OCI-LY7 (cell line): ENCODE measurements around the gene EIF4EBP2. TPM values are rescaled to one million over a fixed set of nuclear protein-coding genes. Genes with fewer than 3 reads are reported as not detected.

Experiments
- BruUV-seq: library from RNA; stranded (reverse); fragments of 400-500 nt; replicated peaks from 2 replicates; lab custom pipeline; 2021; lab: Mats Ljungman, UMichigan
- CTCF ChIA-PET: fragments of 300-600 bp; sonication (Branson Sonifier 250); formaldehyde crosslinking; loops from one replicate; lab custom pipeline; 2022; ENCODE audit warnings: antibody characterized with exemption; ENCODE audit not compliant: unreplicated experiment; lab: Charles Lee
- POLR2A ChIA-PET: fragments of 300-600 bp; sonication (Branson Sonifier 250); formaldehyde crosslinking; loops from one replicate; lab custom pipeline; 2022; ENCODE audit warnings: antibody characterized with exemption; lab: Charles Lee
- DNase-seq: peaks from one replicate; pipeline ENCODE4 v3.0.0-alpha.2; 2015; ENCODE audit warnings: low spot score
- H2AFZ ChIP-seq: fragments of 200-600 bp; sonication (generic), shearing (Covaris generic); 2 replicates; pipeline ENCODE4 v1.6.1; 2014; ENCODE audit warnings: mild to moderate bottlenecking, antibody characterized with exemption, low read length, moderate library complexity
- H3K27ac ChIP-seq: fragments of 200-600 bp; sonication (generic); 2 replicates; pipeline ENCODE4 v1.5.1; 2014; ENCODE audit warnings: mixed run types, low read depth, mild to moderate bottlenecking, moderate library complexity, low read length, inconsistent platforms; ENCODE audit not compliant: poor library complexity, severe bottlenecking
- H3K36me3 ChIP-seq: fragments of 200-600 bp; sonication (generic); 2 replicates; pipeline ENCODE4 v1.6.1; 2014; ENCODE audit warnings: mild to moderate bottlenecking, antibody characterized with exemption, low read length, moderate library complexity, mixed read lengths; ENCODE audit not compliant: insufficient read depth
- H3K4me1 ChIP-seq: fragments of 200-600 bp; sonication (generic); 2 replicates; pipeline ENCODE4 v1.5.1; 2014; ENCODE audit warnings: mild to moderate bottlenecking, low read length; ENCODE audit not compliant: insufficient read depth, poor library complexity, severe bottlenecking
- H3K4me2 ChIP-seq: fragments of 200-600 bp; sonication (generic); 2 replicates; pipeline ENCODE4 v1.6.1; 2014; ENCODE audit warnings: mild to moderate bottlenecking, low read length
- H3K4me3 ChIP-seq: fragments of 200-600 bp; sonication (generic); 2 replicates; pipeline ENCODE4 v1.5.1; 2014; ENCODE audit warnings: mild to moderate bottlenecking, low read depth, low read length; ENCODE audit not compliant: poor library complexity, severe bottlenecking
- H3K79me2 ChIP-seq: fragments of 200-600 bp; sonication (generic); 2 replicates; pipeline ENCODE4 v1.6.1; 2016; ENCODE audit warnings: low read depth, mild to moderate bottlenecking, low read length, moderate library complexity, mixed read lengths; ENCODE audit not compliant: insufficient read depth
- H3K9me2 ChIP-seq: fragments of 200-600 bp; sonication (generic); 2 replicates; pipeline ENCODE4 v1.6.1; 2016; ENCODE audit warnings: mild to moderate bottlenecking, low read length, mixed read lengths; ENCODE audit not compliant: insufficient read depth
- H3K9me3 ChIP-seq: fragments of 200-600 bp; sonication (generic); 2 replicates; pipeline ENCODE4 v1.6.1; 2014; ENCODE audit warnings: mild to moderate bottlenecking, mixed run types, low read length, mixed read lengths
- H4K20me1 ChIP-seq: fragments of 200-600 bp; sonication (generic); 2 replicates; pipeline ENCODE4 v1.6.1; 2014; ENCODE audit warnings: mild to moderate bottlenecking, antibody characterized with exemption, low read length, moderate library complexity, mixed read lengths; ENCODE audit not compliant: insufficient read depth
- EZH2phosphoT487 ChIP-seq: fragments of 200-600 bp; sonication (generic); IDR thresholded peaks from 2 replicates; pipeline ENCODE4 v1.6.1; 2018; ENCODE audit warnings: low read depth, borderline replicate concordance, mild to moderate bottlenecking, mixed run types, antibody characterized with exemption, low read length, moderate library complexity, mixed read lengths
- intact Hi-C: fragments of 100-400 bp; cut with micrococcal nuclease; formaldehyde crosslinking; loops from one replicate; pipeline ENCODE4 v1.10.0; 2022; ENCODE audit not compliant: unreplicated experiment
- total RNA-seq, 2 experiments: library from RNA; depleted of rRNA in 1 of 2; stranded (reverse); fragments of >200 nt in 1 of 2; shearing (Covaris generic) in 1 of 2; gene quantifications; 2 replicates each; pipeline ENCODE4 v1.2.3, GENCODE V29; 2014 to 2022
- TF ChIP-seq, protein P1 (sequence below): fragments of 200-600 bp; sonication (generic); conservative IDR thresholded peaks from 2 replicates; pipeline ENCODE4 v1.5.1; 2014; ENCODE audit warnings: mild to moderate bottlenecking, antibody characterized with exemption, low read length, moderate library complexity, mixed read lengths

EIF4EBP2 gene
- total RNA-seq, 2 experiments from 2014 or later, result 24.5 to 59.8 TPM

DNA sequence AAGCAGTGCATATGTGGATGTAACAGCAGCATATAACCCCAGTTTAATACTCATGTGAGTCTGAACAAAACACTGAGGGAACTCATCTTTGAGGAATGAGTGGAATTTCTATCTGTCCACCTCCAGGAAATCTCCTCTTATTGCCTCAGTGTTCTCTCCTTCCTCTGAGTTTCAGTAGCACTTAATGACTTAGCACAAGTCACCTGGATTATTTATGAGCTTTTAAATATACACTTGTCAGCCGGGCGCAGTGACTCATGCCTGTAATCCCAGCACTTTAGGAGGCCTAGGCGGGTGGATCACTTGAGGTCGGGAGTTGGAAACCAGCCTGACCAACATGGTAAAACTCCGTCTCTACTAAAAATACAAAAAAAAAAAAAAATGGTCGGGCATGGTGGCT is 25.8 kb upstream of the EIF4EBP2 start:
- ChIA-PET CTCF (interaction anchor here (1.1 kb wide), 1 partner anchor 14 kb away, joined by 3 read pairs; no protein-coding TSS in a partner anchor), POLR2A (interaction anchor here (0.6 kb wide), 1 partner anchor 64 kb away, joined by 3 read pairs; no protein-coding TSS in a partner anchor)
- no peaks in the 10 kb centered on the region for H3K79me2 ChIP-seq
- H3K9me3 ChIP-seq, result peaks cover 11% of the 10 kb centered on the region
- intact Hi-C loops, result loop anchor here (5.0 kb wide), 1 partner anchor 261 kb away; no protein-coding TSS in a partner anchor
- peaks cover 15% of the 10 kb centered on the region for H3K4me1 ChIP-seq
- no peak overlapping the region for H3K4me3 ChIP-seq
- no TSS peak for BruUV-seq
- H3K9me2 ChIP-seq, result no peaks in the 10 kb centered on the region
- H3K36me3 ChIP-seq, result peaks cover 3% of the 10 kb centered on the region; the same call in 1 of the 2 replicates
- TF ChIP-seq, protein P1, sequence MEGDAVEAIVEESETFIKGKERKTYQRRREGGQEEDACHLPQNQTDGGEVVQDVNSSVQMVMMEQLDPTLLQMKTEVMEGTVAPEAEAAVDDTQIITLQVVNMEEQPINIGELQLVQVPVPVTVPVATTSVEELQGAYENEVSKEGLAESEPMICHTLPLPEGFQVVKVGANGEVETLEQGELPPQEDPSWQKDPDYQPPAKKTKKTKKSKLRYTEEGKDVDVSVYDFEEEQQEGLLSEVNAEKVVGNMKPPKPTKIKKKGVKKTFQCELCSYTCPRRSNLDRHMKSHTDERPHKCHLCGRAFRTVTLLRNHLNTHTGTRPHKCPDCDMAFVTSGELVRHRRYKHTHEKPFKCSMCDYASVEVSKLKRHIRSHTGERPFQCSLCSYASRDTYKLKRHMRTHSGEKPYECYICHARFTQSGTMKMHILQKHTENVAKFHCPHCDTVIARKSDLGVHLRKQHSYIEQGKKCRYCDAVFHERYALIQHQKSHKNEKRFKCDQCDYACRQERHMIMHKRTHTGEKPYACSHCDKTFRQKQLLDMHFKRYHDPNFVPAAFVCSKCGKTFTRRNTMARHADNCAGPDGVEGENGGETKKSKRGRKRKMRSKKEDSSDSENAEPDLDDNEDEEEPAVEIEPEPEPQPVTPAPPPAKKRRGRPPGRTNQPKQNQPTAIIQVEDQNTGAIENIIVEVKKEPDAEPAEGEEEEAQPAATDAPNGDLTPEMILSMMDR, result no peak
- no peak for TF ChIP-seq EZH2phosphoT487
- no peak overlapping the region for H3K4me2 ChIP-seq
- H4K20me1 ChIP-seq, result no peaks in the 10 kb centered on the region
- H2AFZ ChIP-seq, result no peak overlapping the region
- no peak for DNase-seq
- H3K27ac ChIP-seq, result no peak overlapping the region

DNA sequence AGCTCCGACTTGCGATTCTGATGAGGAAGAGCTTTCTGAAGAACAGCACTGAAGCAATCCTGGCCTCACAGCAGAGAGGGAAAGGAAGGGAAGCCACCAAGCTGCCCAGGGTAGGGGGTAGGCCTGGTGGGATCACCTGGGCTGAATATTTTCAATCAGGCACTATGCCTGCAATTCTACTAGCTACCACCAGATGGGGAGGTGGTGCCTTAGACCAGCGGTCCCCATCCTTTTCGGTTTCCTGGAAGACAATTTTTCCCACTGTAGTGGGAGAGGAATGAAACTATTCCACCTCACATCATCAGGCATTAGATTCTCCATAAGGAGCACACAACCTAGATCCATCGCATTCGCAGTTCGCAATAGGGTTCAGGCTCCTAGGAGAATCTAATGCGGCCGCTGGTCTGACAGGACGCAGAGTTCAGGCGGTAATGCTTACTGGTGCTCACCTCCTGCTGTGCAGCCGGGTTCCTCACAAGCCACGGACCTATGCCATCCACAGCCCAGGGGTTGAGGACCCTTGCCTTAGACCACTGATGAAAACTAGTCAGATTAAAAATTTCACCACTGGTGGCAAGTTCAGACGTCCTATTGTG is 24.3 kb upstream of the EIF4EBP2 start:
- BruUV-seq, result no TSS peak
- TF ChIP-seq EZH2phosphoT487, result no peak
- TF ChIP-seq, protein P1, result peak; percentile 83
- H3K79me2 ChIP-seq, result no peaks in the 10 kb centered on the region
- H3K4me3 ChIP-seq, result no peak overlapping the region
- no peaks in the 10 kb centered on the region for H3K9me2 ChIP-seq
- peaks cover 11% of the 10 kb centered on the region for H3K9me3 ChIP-seq
- H3K4me1 ChIP-seq, result peaks cover 17% of the 10 kb centered on the region
- H3K27ac ChIP-seq, result no peak overlapping the region
- H4K20me1 ChIP-seq, result no peaks in the 10 kb centered on the region
- no peaks in the 10 kb centered on the region for H3K36me3 ChIP-seq
- CTCF ChIA-PET, result interaction anchor here (0.8 kb wide), 1 partner anchor 233 kb away, joined by 3 read pairs; the partner anchor contains the start of gene TYSND1
- H3K4me2 ChIP-seq, result no peak overlapping the region
- intact Hi-C loops, result loop anchor here (5.0 kb wide), 1 partner anchor 262 kb away; no protein-coding TSS in a partner anchor
- no peak overlapping the region for H2AFZ ChIP-seq
- POLR2A ChIA-PET, result no interaction called here
- no peak for DNase-seq
